K562 (cell line): Measurements from ENCODE around the gene CNTRL. TPM values are rescaled to one million over a fixed set of nuclear protein-coding genes. Genes with fewer than 3 reads are reported as not detected.

ENCODE experiments used
- ATF3 ChIP-seq, 2 experiments: fragments of 450-650 bp in 1 of 2; sonication (generic) in 1 of 2; formaldehyde crosslinking in 1 of 2; IDR thresholded peaks in 1 of 2; conservative IDR thresholded peaks in 1 of 2; 2 replicates each; pipeline versions ENCODE4 v1.6.1 to v1.8.1; 2016 to 2023; ENCODE audit warnings: mild to moderate bottlenecking in 2 of 2, moderate library complexity in 2 of 2, inconsistent platforms in 1 of 2, missing genetic modification reagents in 1 of 2
- ATF7 ChIP-seq: fragments of 450-650 bp; IDR thresholded peaks from 2 replicates; pipeline ENCODE4 v1.7.1; 2014; ENCODE audit warnings: mild to moderate bottlenecking, moderate library complexity
- BCLAF1 ChIP-seq, 2 experiments: fragments of 450-650 bp in 1 of 2; IDR thresholded peaks; 2 replicates each; pipeline ENCODE4 v1.6.1; 2011 to 2017; ENCODE audit warnings: low read depth in 2 of 2, antibody characterized with exemption in 1 of 2, borderline replicate concordance in 1 of 2, low read length in 1 of 2, mild to moderate bottlenecking in 1 of 2, mixed read lengths in 1 of 2; ENCODE audit not compliant: control insufficient read depth in 1 of 2
- CEBPG ChIP-seq, 3 experiments: fragments of 200-800 bp in 1 of 3; sonication (Bioruptor generic) in 1 of 3; sonication (generic) in 1 of 3; formaldehyde crosslinking in 1 of 3; IDR thresholded peaks in 2 of 3; conservative IDR thresholded peaks in 1 of 3; 2 replicates each; pipeline versions ENCODE4 v1.6.1 to v1.8.0; 2016 to 2022; ENCODE audit warnings: missing compliant biosample characterization in 2 of 3, missing genetic modification characterization in 2 of 3, mild to moderate bottlenecking in 1 of 3, missing genetic modification reagents in 1 of 3
- DMBX1 ChIP-seq: fragments of 250-450 bp; sonication (Bioruptor Pico); IDR thresholded peaks from 2 replicates; pipeline ENCODE4 v1.8.0; 2022; ENCODE audit warnings: inconsistent platforms, mild to moderate bottlenecking, moderate library complexity, borderline replicate concordance
- GMEB1 ChIP-seq: fragments of 250-450 bp; sonication (Bioruptor Pico); IDR thresholded peaks from 2 replicates; pipeline ENCODE4 v1.4.0; 2020; ENCODE audit warnings: mild to moderate bottlenecking
- MCM5 ChIP-seq: fragments of 450-650 bp; IDR thresholded peaks from 2 replicates; pipeline ENCODE4 v1.6.1; 2016; ENCODE audit warnings: low read depth
- PTRF ChIP-seq: fragments of 450-650 bp; IDR thresholded peaks from 2 replicates; pipeline ENCODE4 v1.6.1; 2016; ENCODE audit warnings: mild to moderate bottlenecking, missing genetic modification characterization, missing compliant biosample characterization
- SMAD1 ChIP-seq: fragments of 150-350 bp; IDR thresholded peaks from 2 replicates; pipeline ENCODE4 v1.6.1; 2014; ENCODE audit warnings: low read length, low read depth; ENCODE audit not compliant: partially characterized antibody
- SMAD4 ChIP-seq: fragments of 250-450 bp; sonication (Bioruptor Pico); conservative IDR thresholded peaks from 2 replicates; pipeline ENCODE4 v1.8.0; 2021; ENCODE audit warnings: inconsistent platforms, mild to moderate bottlenecking, moderate library complexity
- SRSF9 ChIP-seq: fragments of 200-400 bp; formaldehyde crosslinking; IDR thresholded peaks from 2 replicates; pipeline ENCODE4 v1.6.1; 2017; ENCODE audit warnings: low read depth, low read length, borderline replicate concordance
- TRIM24 ChIP-seq, 2 experiments: fragments of 450-650 bp; IDR thresholded peaks; 2 replicates each; pipeline ENCODE4 v1.6.1; 2016
- TSC22D4 ChIP-seq: fragments of 450-650 bp; IDR thresholded peaks from 2 replicates; pipeline ENCODE4 v1.6.1; 2016; ENCODE audit warnings: missing genetic modification characterization, missing biosample characterization, control low read depth
- YY1 ChIP-seq, 3 experiments: IDR thresholded peaks; 2 replicates each; pipeline ENCODE4 v1.6.1; 2011; ENCODE audit warnings: low read length in 2 of 3, mild to moderate bottlenecking in 2 of 3, moderate library complexity in 2 of 3, borderline replicate concordance in 1 of 3, control low read depth in 1 of 3, low read depth in 1 of 3; ENCODE audit not compliant: insufficient read depth in 3 of 3, insufficient replicate concordance in 2 of 3, control insufficient read depth in 1 of 3, insufficient read length in 1 of 3; ENCODE audit errors: extremely low read depth in 1 of 3
- ZNF589 ChIP-seq: fragments of 200-800 bp; sonication (Bioruptor generic); IDR thresholded peaks from 2 replicates; pipeline ENCODE4 v1.6.1; 2016; ENCODE audit warnings: low read depth, missing genetic modification characterization, missing compliant biosample characterization
- ZSCAN32 ChIP-seq: fragments of 450-650 bp; formaldehyde crosslinking; IDR thresholded peaks from 2 replicates; pipeline ENCODE4 v1.4.0; 2020; ENCODE audit warnings: mild to moderate bottlenecking, moderate library complexity
- polyA plus RNA-seq, 8 experiments: library from polyadenylated mRNA; depleted of rRNA in 4 of 8; stranded (reverse) in 5 of 8; unstranded in 3 of 8; fragments of >200 nt; fragmentation: Nextera tagmentation in 2 of 8; fragmentation: Illumina TruSeq in 1 of 8; extraction: Ambion mirVana in 2 of 8; extraction: Trizol in 1 of 8; gene quantifications; 2 replicates each; pipeline versions ENCODE4 v1.2.1 to v1.2.3, GENCODE V29; 2011 to 2014; ENCODE audit warnings: inconsistent platforms in 1 of 8, missing spikeins in 1 of 8
- total RNA-seq, 7 experiments: library from RNA; depleted of rRNA in 6 of 7; stranded (reverse); fragments of >200 nt in 6 of 7; fragmentation: Illumina TruSeq in 2 of 7; extraction: Trizol in 2 of 7; gene quantifications; 2 replicates each; pipeline versions ENCODE4 v1.2.1 to v1.2.3, GENCODE V29; 2011 to 2021; ENCODE audit warnings: low replicate concordance in 1 of 7

CNTRL gene
- total and polyA plus RNA-seq, 9 of the 15 experiments (the other 6 are each of a cell fraction or from before 2014, with no cell fraction given): 9.2 to 28.9 (median 20.5) TPM

- TF ChIP-seq BCLAF1 (IDR thresholded peaks at IDR 0.05; ENCODE audit: borderline replicate concordance in 1 of 2, control insufficient read depth in 1 of 2, low read depth in 2 of 2, low read length in 1 of 2) (no peak), DMBX1 (0 out of 2 replicates have a peak, but pooled peaks have one; percentile 27), YY1 (IDR thresholded peaks at IDR 0.05; ENCODE audit: borderline replicate concordance in 1 of 3, control insufficient read depth in 1 of 3, extremely low read depth in 1 of 3, insufficient read depth in 3 of 3, insufficient read length in 1 of 3, insufficient replicate concordance in 2 of 3, low read depth in 1 of 3, low read length in 2 of 3) (no peak), TSC22D4 (no peak), MCM5 (no peak), SMAD4 (peak; percentile 67), PTRF (tag) (no peak), SRSF9 (no peak), TRIM24 (IDR thresholded peaks at IDR 0.05) (peak; percentile 37 to 60; a peak in 2 of 4 replicates), ZSCAN32 (CRISPR knock-in tag) (peak; percentile 66; the same call in 1 of the 2 replicates), ZNF589 (CRISPR knock-in tag) (peak; percentile 57; the same call in 1 of the 2 replicates), CEBPG (CRISPR knock-in tag; IDR thresholded peaks at IDR 0.05) (peak; percentile 78; the same call in 1 of the 2 replicates), CEBPG (tag; conservative IDR thresholded peaks at IDR 0.05 in 1 of 2, IDR thresholded peaks at IDR 0.05 in 1 of 2) (peak; percentile 78 to 87), ATF3 (IDR thresholded peaks at IDR 0.05) (peak; percentile 86), ATF3 (CRISPR knock-in tag; conservative IDR thresholded peaks at IDR 0.05) (no peak), ATF7 (0 out of 2 replicates have a peak, but pooled peaks have one; percentile 24), GMEB1 (CRISPR knock-in tag) (no peak), SMAD1 (no peak)
Observed at GRCh38 chr9:121050128-121050988, 24.4 kb upstream of the CNTRL start, which contains the start of gene C5 (continued).
